HG03521 (cell line): ENCODE results near the gene CACNA1I.

Experiments
- ATAC-seq: cut with Tn5 transposase; IDR thresholded peaks from one replicate; pipeline ENCODE4 v1.9.1; 2021; ENCODE audit warnings: mild to moderate bottlenecking, moderate library complexity; ENCODE audit not compliant: unreplicated experiment

CACNA1I gene

GRCh38 chr22:39686776-39687525, 116.4 kb downstream of the CACNA1I start:
- no peak for ATAC-seq

GRCh38 chr22:39688186-39688785, 117.7 kb downstream of the CACNA1I start:
- no peak for ATAC-seq

- no peak for ATAC-seq
Observed at GRCh38 chr22:39689421-39689820, 118.9 kb downstream of the CACNA1I start.

GRCh38 chr22:39690881-39691605, 120.5 kb downstream of the CACNA1I start:
- no peak for ATAC-seq

GRCh38 chr22:39693943-39694500, 123.5 kb downstream of the CACNA1I start:
- no peak for ATAC-seq

- ATAC-seq, result no peak
Observed at GRCh38 chr22:39697790-39698430, 127.4 kb downstream of the CACNA1I start.

- ATAC-seq, result no peak
Observed at GRCh38 chr22:39699631-39700360, 129.2 kb downstream of the CACNA1I start.

GRCh38 chr22:39700565-39700964, 130.0 kb downstream of the CACNA1I start:
- no peak for ATAC-seq

GRCh38 chr22:39703091-39703490, 132.5 kb downstream of the CACNA1I start:
- ATAC-seq, result no peak

- ATAC-seq, result no peak
Observed at GRCh38 chr22:39703928-39704639, 133.5 kb downstream of the CACNA1I start.

- no peak for ATAC-seq
Observed at GRCh38 chr22:39705386-39705785, 134.8 kb downstream of the CACNA1I start.

- ATAC-seq, result no peak
Observed at GRCh38 chr22:39706376-39707140, 136.0 kb downstream of the CACNA1I start.

- ATAC-seq, result no peak
Observed at GRCh38 chr22:39707351-39707750, 136.8 kb downstream of the CACNA1I start.

GRCh38 chr22:39707816-39708215, 137.3 kb downstream of the CACNA1I start:
- no peak for ATAC-seq

- ATAC-seq, result no peak
Observed at GRCh38 chr22:39710380-39711150, 140.0 kb downstream of the CACNA1I start.

GRCh38 chr22:39712081-39712480, 141.5 kb downstream of the CACNA1I start:
- ATAC-seq, result no peak

GRCh38 chr22:39712751-39713525, 142.4 kb downstream of the CACNA1I start:
- ATAC-seq, result no peak
